Activated CD4-positive, alpha-beta memory T cell treated with anti-CD3 and anti-CD28 coated beads, Interleukin-2, amount 10 ng/mL, durations not matched to agents 7 days and 5 days (primary cell): ENCODE data around the gene NAP1L5. TPM values are rescaled to one million over a fixed set of nuclear protein-coding genes. Genes with fewer than 3 reads are reported as not detected.
A peak's percentile ranks its signal among the peaks of the same experiment; 100 is the strongest.

Experiments used
- CTCF ChIA-PET: fragments of 350-600 bp; sonication (Branson Sonifier 250); formaldehyde crosslinking; loops from one replicate; lab custom pipeline; 2021; ENCODE audit warnings: antibody characterized with exemption, inconsistent platforms; lab: Charles Lee
- POLR2A ChIA-PET: fragments of 350-600 bp; sonication (Branson Sonifier 250); formaldehyde crosslinking; loops from one replicate; lab custom pipeline; 2021; ENCODE audit warnings: antibody characterized with exemption; lab: Charles Lee
- DNase-seq: peaks from one replicate; pipeline ENCODE4 v3.0.0-alpha.2; 2020
- H3K27ac Mint-ChIP-seq: one replicate; pipeline ENCODE4 v1.8.0; 2021; ENCODE audit warnings: mild to moderate bottlenecking, mixed read lengths
- H3K27me3 Mint-ChIP-seq: one replicate; pipeline ENCODE4 v1.8.0; 2021; ENCODE audit warnings: mixed read lengths
- H3K36me3 Mint-ChIP-seq: one replicate; pipeline ENCODE4 v1.8.0; 2021; ENCODE audit warnings: low read depth, mixed read lengths
- H3K4me1 Mint-ChIP-seq: one replicate; pipeline ENCODE4 v1.8.0; 2021; ENCODE audit warnings: mixed read lengths
- H3K4me3 Mint-ChIP-seq: one replicate; pipeline ENCODE4 v1.8.0; 2021; ENCODE audit warnings: mild to moderate bottlenecking, mixed read lengths
- H3K9me3 Mint-ChIP-seq: one replicate; pipeline ENCODE4 v1.8.0; 2021; ENCODE audit warnings: mixed read lengths
- total RNA-seq, 2 experiments: library from RNA; stranded (reverse); gene quantifications; one replicate each; pipeline ENCODE4 v1.2.3, GENCODE V29; 2021

Gene NAP1L5
- total RNA-seq, 2 experiments from 2014 or later = 4.7 to 5.4 TPM

DNA sequence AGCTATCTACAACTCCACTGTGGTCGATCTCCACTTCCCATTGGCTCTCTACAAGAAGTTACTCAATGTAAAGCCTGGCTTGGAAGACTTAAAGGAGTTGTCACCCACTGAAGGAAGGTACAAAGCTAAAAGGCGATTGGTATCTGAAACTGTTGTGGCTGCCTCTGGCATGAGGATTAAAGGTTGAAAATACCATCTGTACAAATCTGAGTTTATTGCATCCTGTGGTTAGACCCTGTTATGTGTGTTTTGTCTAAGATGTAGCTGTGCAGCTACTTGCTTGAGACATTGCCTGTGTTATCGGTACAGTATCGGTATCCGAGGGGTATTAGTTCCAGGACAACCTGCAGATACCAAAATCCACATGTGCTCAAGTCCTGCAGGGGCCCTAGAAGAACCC is 16.4 kb downstream of the NAP1L5 start:
- POLR2A ChIA-PET = no interaction called here
- H3K36me3 Mint-ChIP-seq = peaks cover 60% of the 10 kb centered on the region

GRCh38 chr4:88675543-88675942 is 22.1 kb downstream of the NAP1L5 start:
- Mint-ChIP-seq H3K27me3 (no peaks in the 10 kb centered on the region), H3K9me3 (no peaks in the 10 kb centered on the region), H3K27ac (no peak overlapping the region), H3K4me3 (no peak overlapping the region), H3K36me3 (peaks cover 30% of the 10 kb centered on the region), H3K4me1 (peaks cover 2% of the 10 kb centered on the region)
- POLR2A ChIA-PET = no interaction called here
- CTCF ChIA-PET = no interaction called here
- no peak for DNase-seq

More for the DNA sequence above, 16.4 kb downstream of the NAP1L5 start:
- no peak overlapping the region for H3K27ac Mint-ChIP-seq
- peaks cover 2% of the 10 kb centered on the region for H3K4me1 Mint-ChIP-seq
- H3K4me3 Mint-ChIP-seq = no peak overlapping the region
- H3K27me3 Mint-ChIP-seq = no peaks in the 10 kb centered on the region
- H3K9me3 Mint-ChIP-seq = peaks cover 3% of the 10 kb centered on the region
- no peak for DNase-seq
- CTCF ChIA-PET = interaction anchor here (1.1 kb wide), 1 partner anchor 9 kb away, joined by 4 read pairs; no protein-coding TSS in a partner anchor

DNA sequence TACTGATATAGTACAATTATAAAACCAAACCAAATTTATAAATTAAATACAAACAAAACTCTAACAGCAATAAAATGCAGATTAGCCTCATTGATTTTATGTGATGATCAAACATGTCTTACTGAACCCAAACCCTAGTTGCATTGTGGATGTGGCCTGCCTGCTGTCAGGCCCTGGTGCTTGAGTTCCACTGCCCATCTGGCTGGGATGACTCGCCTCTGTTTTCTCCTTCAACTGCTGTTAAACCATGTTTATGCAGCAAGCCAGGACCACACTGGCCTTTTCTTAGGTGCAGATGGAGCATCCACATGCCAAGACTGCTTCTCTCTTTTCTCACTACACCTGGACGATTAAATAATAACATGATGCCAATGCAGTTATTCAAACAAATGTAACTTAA is 22.6 kb downstream of the NAP1L5 start:
- Mint-ChIP-seq H3K36me3 (peaks cover 29% of the 10 kb centered on the region), H3K27me3 (no peaks in the 10 kb centered on the region), H3K27ac (no peak overlapping the region), H3K9me3 (no peaks in the 10 kb centered on the region), H3K4me1 (peaks cover 2% of the 10 kb centered on the region), H3K4me3 (no peak overlapping the region)
- DNase-seq = no peak
- POLR2A ChIA-PET = no interaction called here
- CTCF ChIA-PET = no interaction called here

GRCh38 chr4:88674565-88674964 is 23.1 kb downstream of the NAP1L5 start:
- H3K4me3 Mint-ChIP-seq = no peak overlapping the region
- DNase-seq = no peak
- peaks cover 25% of the 10 kb centered on the region for H3K36me3 Mint-ChIP-seq
- H3K27me3 Mint-ChIP-seq = no peaks in the 10 kb centered on the region
- CTCF ChIA-PET = no interaction called here
- H3K27ac Mint-ChIP-seq = no peak overlapping the region
- no peaks in the 10 kb centered on the region for H3K9me3 Mint-ChIP-seq
- peaks cover 2% of the 10 kb centered on the region for H3K4me1 Mint-ChIP-seq
- POLR2A ChIA-PET = no interaction called here

- no peak for DNase-seq
- H3K4me1 Mint-ChIP-seq = peaks cover 2% of the 10 kb centered on the region
- H3K36me3 Mint-ChIP-seq = peaks cover 22% of the 10 kb centered on the region
- ChIA-PET CTCF (interaction anchor here (0.8 to 1.0 kb wide), 2 partner anchors 15 to 40 kb away, joined by 3 read pairs; no protein-coding TSS in a partner anchor), POLR2A (no interaction called here)
- H3K4me3 Mint-ChIP-seq = no peak overlapping the region
- H3K9me3 Mint-ChIP-seq = no peaks in the 10 kb centered on the region
- H3K27me3 Mint-ChIP-seq = no peaks in the 10 kb centered on the region
- H3K27ac Mint-ChIP-seq = no peak overlapping the region
Measured at GRCh38 chr4:88673886-88674285, 23.7 kb downstream of the NAP1L5 start.

GRCh38 chr4:88672987-88673386 is 24.6 kb downstream of the NAP1L5 start:
- no peak for DNase-seq
- POLR2A ChIA-PET = no interaction called here
- Mint-ChIP-seq H3K27me3 (no peaks in the 10 kb centered on the region), H3K9me3 (no peaks in the 10 kb centered on the region), H3K4me1 (peaks cover 2% of the 10 kb centered on the region), H3K36me3 (peaks cover 19% of the 10 kb centered on the region), H3K27ac (no peak overlapping the region), H3K4me3 (no peak overlapping the region)
- CTCF ChIA-PET = interaction anchor here (0.8 to 1.5 kb wide), 3 partner anchors 8 to 41 kb away, joined by 3 to 4 read pairs (median 3); no protein-coding TSS in a partner anchor

- Mint-ChIP-seq H3K27ac (no peak overlapping the region), H3K4me1 (peaks cover 11% of the 10 kb centered on the region), H3K9me3 (no peaks in the 10 kb centered on the region), H3K27me3 (no peaks in the 10 kb centered on the region), H3K4me3 (no peak overlapping the region), H3K36me3 (no peaks in the 10 kb centered on the region)
- ChIA-PET POLR2A (no interaction called here), CTCF (interaction anchor here (3.4 kb wide), 1 partner anchor 122 kb away, joined by 37 read pairs; no protein-coding TSS in a partner anchor)
- no peak for DNase-seq
Measured at GRCh38 chr4:88661739-88662138, 35.9 kb downstream of the NAP1L5 start.

DNA sequence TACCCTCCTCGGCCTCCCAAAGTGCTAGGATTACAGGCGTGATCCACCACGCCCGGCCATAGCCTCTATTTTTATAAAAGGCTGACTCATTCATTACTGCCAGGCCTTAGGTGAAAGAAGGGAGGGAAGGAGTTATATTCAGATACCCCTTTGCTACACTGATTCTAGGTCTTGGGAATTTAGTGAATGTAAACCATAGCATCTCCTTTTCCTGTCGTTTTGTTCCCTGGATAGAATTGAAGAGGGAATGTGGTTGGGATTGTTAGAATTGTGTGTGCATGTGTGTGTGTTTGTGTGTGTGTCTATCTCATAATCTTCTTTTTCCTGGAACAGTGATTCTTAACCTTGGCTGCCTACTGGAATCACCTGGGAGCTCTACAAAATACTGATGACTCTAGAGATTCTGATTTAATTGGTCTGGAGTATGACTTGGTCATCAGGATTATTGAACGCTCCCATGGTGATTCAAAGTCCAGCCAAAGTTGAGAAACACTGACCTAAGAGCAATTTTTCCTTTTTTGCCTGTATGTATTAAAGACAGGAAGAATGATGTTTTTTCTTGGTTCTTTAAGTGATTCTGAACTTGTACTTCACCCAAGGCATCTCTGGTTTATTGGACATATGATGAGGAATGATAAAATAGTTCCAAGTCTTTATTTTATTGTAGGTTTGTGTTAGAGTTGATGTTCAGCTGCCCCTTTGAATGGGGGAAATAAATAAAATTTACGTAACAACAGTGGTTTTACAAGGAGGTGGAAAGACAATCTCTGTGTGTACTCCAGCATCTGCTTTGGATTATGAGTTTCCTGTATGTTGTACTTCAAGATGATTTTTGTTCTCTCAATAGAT is 37.0 kb downstream of the NAP1L5 start:
- H3K4me3 Mint-ChIP-seq = no peak overlapping the region
- H3K27me3 Mint-ChIP-seq = no peaks in the 10 kb centered on the region
- H3K9me3 Mint-ChIP-seq = no peaks in the 10 kb centered on the region
- DNase-seq = no peak
- CTCF ChIA-PET = interaction anchor here (3.4 kb wide), 1 partner anchor 120 kb away, joined by 37 read pairs; no protein-coding TSS in a partner anchor
- POLR2A ChIA-PET = no interaction called here
- peaks cover 6% of the 10 kb centered on the region for H3K36me3 Mint-ChIP-seq
- H3K27ac Mint-ChIP-seq = no peak overlapping the region
- H3K4me1 Mint-ChIP-seq = peaks cover 11% of the 10 kb centered on the region

GRCh38 chr4:88659890-88660208 is 37.8 kb downstream of the NAP1L5 start:
- Mint-ChIP-seq H3K4me1 (peaks cover 11% of the 10 kb centered on the region), H3K27ac (no peak overlapping the region), H3K9me3 (no peaks in the 10 kb centered on the region), H3K4me3 (no peak overlapping the region), H3K36me3 (peaks cover 14% of the 10 kb centered on the region), H3K27me3 (no peaks in the 10 kb centered on the region)
- DNase-seq = no peak
- ChIA-PET CTCF (interaction anchor here (0.5 to 3.4 kb wide), 11 partner anchors 11 to 364 kb away, joined by 3 to 37 read pairs (median 5); no protein-coding TSS in a partner anchor), POLR2A (interaction anchor here (1.1 kb wide), 3 partner anchors 67 to 133 kb away, joined by 3 read pairs; no protein-coding TSS in a partner anchor)

DNA sequence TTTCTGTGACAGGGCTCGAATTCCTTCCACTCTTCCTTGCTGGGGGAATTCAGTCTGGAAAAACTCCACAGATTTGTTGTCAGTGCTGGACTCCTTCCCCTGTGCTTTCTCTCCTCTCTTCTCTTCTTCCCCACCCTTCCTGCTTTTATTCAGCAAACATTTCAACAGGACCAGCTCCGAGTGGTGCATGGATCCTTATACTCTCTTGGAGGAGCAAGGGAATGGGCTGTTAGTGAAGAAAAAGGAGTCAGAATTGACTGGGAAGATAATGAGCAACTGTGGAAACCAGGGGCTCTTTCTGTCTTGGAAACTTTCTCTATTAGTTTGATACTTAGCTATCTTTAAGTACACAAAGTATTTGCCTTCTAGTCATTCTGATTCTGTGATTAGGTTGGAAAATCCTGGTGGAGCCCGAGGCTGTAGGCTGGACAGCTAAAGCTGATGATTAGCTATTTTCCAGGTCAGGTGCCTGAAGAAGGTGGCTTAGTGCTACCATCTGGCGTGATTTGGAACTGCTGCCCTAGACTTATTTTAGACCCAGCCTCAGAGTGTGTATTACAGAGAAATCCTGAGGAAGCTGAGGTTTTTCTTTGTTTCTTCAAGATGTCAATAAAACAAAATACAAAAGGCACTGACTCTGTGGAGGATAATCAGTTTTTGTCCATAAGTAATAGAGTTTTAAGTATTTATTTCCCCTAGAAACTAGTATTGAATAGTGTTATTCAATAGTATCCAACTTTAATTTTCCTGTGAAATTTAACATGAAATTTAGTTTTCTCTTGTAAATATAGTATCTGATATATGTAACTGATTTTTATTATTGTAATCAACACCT is 38.4 kb downstream of the NAP1L5 start:
- POLR2A ChIA-PET = interaction anchor here (1.1 kb wide), 3 partner anchors 66 to 132 kb away, joined by 3 read pairs; no protein-coding TSS in a partner anchor

DNA sequence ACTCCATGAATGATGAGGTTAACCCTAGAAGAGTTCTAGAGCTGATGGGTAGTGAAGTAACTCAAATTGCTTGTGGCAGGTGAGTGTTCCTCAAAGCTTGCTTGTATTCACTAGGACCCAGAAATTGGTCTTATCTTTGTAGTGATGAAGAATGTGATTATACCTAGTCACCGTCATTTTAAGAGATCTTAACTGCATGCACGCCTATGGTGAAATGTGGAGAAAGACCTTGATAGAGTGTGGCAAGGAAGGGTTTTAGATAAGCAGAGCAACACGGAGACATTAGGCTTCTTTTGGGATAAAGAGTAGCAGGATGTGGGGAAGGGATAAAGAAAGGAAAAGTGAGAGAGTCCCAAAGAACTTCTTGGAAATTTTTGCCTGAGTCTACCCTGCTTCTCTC is 42.4 kb downstream of the NAP1L5 start:
- DNase-seq = no peak
- Mint-ChIP-seq H3K9me3 (no peaks in the 10 kb centered on the region), H3K36me3 (peaks cover 17% of the 10 kb centered on the region), H3K27ac (no peak overlapping the region), H3K27me3 (no peaks in the 10 kb centered on the region), H3K4me3 (no peak overlapping the region), H3K4me1 (peaks cover 9% of the 10 kb centered on the region)
- ChIA-PET POLR2A (no interaction called here), CTCF (interaction anchor here (1.3 kb wide), 1 partner anchor 129 kb away, joined by 3 read pairs; no protein-coding TSS in a partner anchor)

More for the DNA sequence above, 38.4 kb downstream of the NAP1L5 start:
- H3K27me3 Mint-ChIP-seq = no peaks in the 10 kb centered on the region
- peaks cover 11% of the 10 kb centered on the region for H3K4me1 Mint-ChIP-seq
- DNase-seq = peak; percentile 37
- H3K4me3 Mint-ChIP-seq = no peak overlapping the region
- H3K27ac Mint-ChIP-seq = no peak overlapping the region
- CTCF ChIA-PET = interaction anchor here (0.5 to 3.4 kb wide), 17 partner anchors 8 to 366 kb away, joined by 3 to 37 read pairs (median 4); no protein-coding TSS in a partner anchor
- no peaks in the 10 kb centered on the region for H3K9me3 Mint-ChIP-seq
- peaks cover 14% of the 10 kb centered on the region for H3K36me3 Mint-ChIP-seq

GRCh38 chr4:88653371-88653946 is 44.2 kb downstream of the NAP1L5 start:
- DNase-seq = no peak
- H3K9me3 Mint-ChIP-seq = no peaks in the 10 kb centered on the region
- H3K4me3 Mint-ChIP-seq = no peak overlapping the region
- ChIA-PET POLR2A (no interaction called here), CTCF (interaction anchor here (1.8 kb wide), 1 partner anchor 114 kb away, joined by 6 read pairs; no protein-coding TSS in a partner anchor)
- no peak overlapping the region for H3K27ac Mint-ChIP-seq
- H3K36me3 Mint-ChIP-seq = peaks cover 17% of the 10 kb centered on the region
- H3K4me1 Mint-ChIP-seq = no peaks in the 10 kb centered on the region
- no peaks in the 10 kb centered on the region for H3K27me3 Mint-ChIP-seq
